Natural killer cell (primary cell): ENCODE results near the gene CCDC152. TPM values are rescaled to one million over a fixed set of nuclear protein-coding genes. Genes with fewer than 3 reads are reported as not detected.
A peak's percentile ranks its signal among the peaks of the same experiment; 100 is the strongest.

Source experiments
- ATAC-seq, 3 donors: fragments of 150-1000 bp in 2 of 3; fragments of 200-7000 bp in 1 of 3; cut with Tn5 transposase; 1 replicate in 1 of 3; 2 replicates in 2 of 3; pipeline ENCODE4 v1.10.0; 2021; ENCODE audit warnings: mild to moderate bottlenecking in 2 of 3, moderate library complexity in 2 of 3
- DNase-seq, 2 donors: peaks; one replicate each; pipeline versions ENCODE4 v3.0.0 to v3.0.0-alpha.2; 2013 to 2021; ENCODE audit warnings: mixed read lengths in 1 of 2
- H3K27ac ChIP-seq: one replicate; pipeline ENCODE4 v1.5.1; 2013; ENCODE audit warnings: mild to moderate bottlenecking, low read length
- H3K27me3 ChIP-seq: one replicate; pipeline ENCODE4 v1.6.1; 2013; ENCODE audit warnings: low read length; ENCODE audit not compliant: control insufficient read depth, insufficient read depth
- H3K36me3 ChIP-seq: one replicate; pipeline ENCODE4 v1.6.1; 2013; ENCODE audit warnings: low read length; ENCODE audit not compliant: control insufficient read depth, insufficient read depth
- H3K4me1 ChIP-seq: one replicate; pipeline ENCODE4 v1.6.1; 2013; ENCODE audit warnings: low read length; ENCODE audit not compliant: control insufficient read depth, insufficient read depth
- H3K4me3 ChIP-seq: one replicate; pipeline ENCODE4 v1.5.1; 2013; ENCODE audit warnings: low read length
- H3K9me3 ChIP-seq: one replicate; pipeline ENCODE4 v1.6.1; 2013; ENCODE audit warnings: low read length; ENCODE audit not compliant: control insufficient read depth, insufficient read depth
- H3K27ac Mint-ChIP-seq, 2 donors: one replicate each; pipeline ENCODE4 v1.8.0; 2022; ENCODE audit warnings: mild to moderate bottlenecking in 2 of 2, mixed read lengths in 2 of 2, moderate library complexity in 1 of 2
- H3K27me3 Mint-ChIP-seq, 2 donors: one replicate each; pipeline ENCODE4 v1.8.0; 2022; ENCODE audit warnings: low read depth in 2 of 2, mixed read lengths in 2 of 2
- H3K36me3 Mint-ChIP-seq: one replicate; pipeline ENCODE4 v1.8.0; 2022; ENCODE audit warnings: mixed read lengths
- H3K4me1 Mint-ChIP-seq, 2 donors: one replicate each; pipeline ENCODE4 v1.8.0; 2022; ENCODE audit warnings: mixed read lengths in 2 of 2
- H3K4me3 Mint-ChIP-seq: one replicate; pipeline ENCODE4 v1.8.0; 2022; ENCODE audit warnings: mild to moderate bottlenecking, moderate library complexity, mixed read lengths
- H3K9me3 Mint-ChIP-seq, 2 donors: one replicate each; pipeline ENCODE4 v1.8.0; 2022; ENCODE audit warnings: mixed read lengths in 2 of 2
- WGBS: methylation state at CpG from one replicate; pipeline ENCODE4 v1.1.7; 2013; ENCODE audit warnings: missing lambda C conversion rate; ENCODE audit not compliant: insufficient coverage; 5-methylcytosine and 5-hydroxymethylcytosine counted together
- intact Hi-C: fragments of 100-400 bp; cut with micrococcal nuclease; formaldehyde crosslinking; loops from one replicate; pipeline ENCODE4 v1.14.2; 2022
- total RNA-seq, 4 donors: library from RNA; stranded (reverse); fragments of 120-200 nt in 1 of 4; gene quantifications; one replicate each; pipeline versions ENCODE4 v1.2.3 to v1.2.4, GENCODE V29; 2013 to 2022
- TF ChIP-seq, protein P1 (sequence below): fragments of 200-600 bp; IDR thresholded peaks from one replicate; pipeline ENCODE4 v1.8.0; 2022; ENCODE audit warnings: antibody characterized with exemption

CCDC152 gene, protein sequence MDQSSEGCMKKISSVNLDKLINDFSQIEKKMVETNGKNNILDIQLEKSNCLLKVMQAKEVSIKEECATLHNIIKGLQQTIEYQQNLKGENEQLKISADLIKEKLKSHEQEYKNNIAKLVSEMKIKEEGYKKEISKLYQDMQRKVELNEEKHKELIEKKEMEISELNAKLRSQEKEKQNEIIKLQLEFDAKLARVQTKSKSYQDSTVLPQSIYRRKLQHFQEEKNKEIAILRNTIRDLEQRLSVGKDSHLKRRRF
- 1 to 10 TPM; 4.0 to 4.9 (median 4.0) TPM for total RNA-seq
- 6.3 TPM for total RNA-seq (2013)

DNA sequence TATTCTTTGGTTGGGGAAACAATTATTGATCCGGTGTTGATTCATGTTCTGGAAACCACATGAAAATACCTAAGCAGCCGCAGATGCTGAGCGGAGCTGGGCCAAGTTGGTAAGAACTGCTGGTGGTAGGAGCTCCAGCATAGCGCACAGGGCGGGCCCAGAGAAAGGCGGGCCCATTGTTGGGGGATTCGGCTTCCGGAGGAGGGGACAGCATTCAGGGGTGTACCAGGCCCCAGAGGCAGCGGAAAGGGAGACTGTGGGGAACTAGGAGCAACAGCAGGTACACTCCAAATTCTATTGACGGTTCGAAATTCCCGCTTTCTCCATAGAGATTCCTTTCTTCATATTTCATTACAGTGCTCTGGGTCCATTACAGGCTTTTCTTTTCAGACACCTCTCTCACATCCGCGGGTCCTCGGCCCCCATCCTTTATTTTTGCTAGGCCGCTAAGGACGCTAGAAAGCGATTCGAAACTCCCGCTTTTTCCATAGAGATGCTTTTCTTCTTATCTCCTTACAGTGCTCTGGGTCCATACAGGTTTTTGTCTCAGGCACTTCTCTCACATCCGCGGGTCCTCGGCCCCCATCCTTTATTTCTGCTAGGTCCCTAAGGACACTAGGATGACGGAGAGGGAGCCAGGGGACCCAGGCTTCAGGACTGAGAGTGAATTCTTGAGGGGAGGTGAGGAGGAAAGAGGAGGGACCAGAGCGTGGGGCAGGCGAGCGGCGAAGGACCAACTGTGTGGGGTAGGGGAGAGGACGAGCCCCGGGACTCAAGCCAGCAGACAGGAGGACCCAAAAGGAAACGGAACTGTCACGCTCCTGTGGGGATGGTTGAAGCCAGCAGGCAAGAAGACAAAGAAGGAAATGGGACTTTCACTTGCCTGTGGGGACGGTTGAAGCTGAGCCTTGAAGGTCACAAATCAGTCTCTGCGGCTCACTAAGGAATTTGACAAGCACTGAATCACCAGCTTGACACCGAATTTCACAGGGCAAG is at the start of gene CCDC152:
CCDC152 (plus strand) TSS at position 213 of the 996 bp plus-strand sequence. CDS start 2,304 bp downstream, outside the sequence.
- Mint-ChIP-seq H3K9me3 (no peaks in the 10 kb centered on the region), H3K27me3 (peaks cover 0 to 2% of the 10 kb centered on the region in 2 donors), H3K36me3 (no peaks in the 10 kb centered on the region), H3K4me3 (peak within 1 kb of the TSS; percentile 91), H3K4me1 (peaks cover 14% of the 10 kb centered on the region in 2 donors), H3K27ac (peak within 1 kb of the TSS; percentile 22 to 71)
- ATAC-seq (peak; percentile 87 to 93 (median 91)), DNase-seq (peak in 1 of 2 donors; percentile 72)
- Histone ChIP-seq H3K36me3 (no peaks in the 10 kb centered on the region), H3K4me1 (no peaks in the 10 kb centered on the region), H3K27me3 (no peaks in the 10 kb centered on the region), H3K9me3 (no peaks in the 10 kb centered on the region), H3K4me3 (peak within 1 kb of the TSS; percentile 31), H3K27ac (no peak within 1 kb of the TSS)
- intact Hi-C loops = no loop called here
- TF ChIP-seq, protein P1, sequence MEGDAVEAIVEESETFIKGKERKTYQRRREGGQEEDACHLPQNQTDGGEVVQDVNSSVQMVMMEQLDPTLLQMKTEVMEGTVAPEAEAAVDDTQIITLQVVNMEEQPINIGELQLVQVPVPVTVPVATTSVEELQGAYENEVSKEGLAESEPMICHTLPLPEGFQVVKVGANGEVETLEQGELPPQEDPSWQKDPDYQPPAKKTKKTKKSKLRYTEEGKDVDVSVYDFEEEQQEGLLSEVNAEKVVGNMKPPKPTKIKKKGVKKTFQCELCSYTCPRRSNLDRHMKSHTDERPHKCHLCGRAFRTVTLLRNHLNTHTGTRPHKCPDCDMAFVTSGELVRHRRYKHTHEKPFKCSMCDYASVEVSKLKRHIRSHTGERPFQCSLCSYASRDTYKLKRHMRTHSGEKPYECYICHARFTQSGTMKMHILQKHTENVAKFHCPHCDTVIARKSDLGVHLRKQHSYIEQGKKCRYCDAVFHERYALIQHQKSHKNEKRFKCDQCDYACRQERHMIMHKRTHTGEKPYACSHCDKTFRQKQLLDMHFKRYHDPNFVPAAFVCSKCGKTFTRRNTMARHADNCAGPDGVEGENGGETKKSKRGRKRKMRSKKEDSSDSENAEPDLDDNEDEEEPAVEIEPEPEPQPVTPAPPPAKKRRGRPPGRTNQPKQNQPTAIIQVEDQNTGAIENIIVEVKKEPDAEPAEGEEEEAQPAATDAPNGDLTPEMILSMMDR = no peak
- 32% methylated on average over 35 of the region's 35 CpGs for WGBS

DNA sequence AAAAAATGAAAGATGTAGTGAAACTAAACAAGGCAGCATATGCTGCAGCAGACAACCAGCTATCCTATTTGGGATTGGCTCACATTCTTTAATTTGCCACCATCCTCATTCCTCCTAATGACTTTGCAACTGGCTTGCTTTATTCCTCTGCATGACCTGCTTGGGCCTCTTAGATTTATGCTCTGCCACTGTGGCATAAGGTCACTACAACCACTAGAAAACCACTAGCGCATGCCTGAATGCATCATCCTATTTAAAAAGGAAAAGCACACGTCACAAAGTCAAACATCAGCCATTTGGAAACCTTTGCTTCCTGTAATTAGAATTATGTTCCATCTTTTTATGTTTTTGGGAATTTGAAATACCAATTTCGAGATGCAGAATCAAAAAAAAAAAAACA is 40.8 kb upstream of the CCDC152 start:
- Histone ChIP-seq H3K27me3 (no peaks in the 10 kb centered on the region), H3K4me3 (no peak overlapping the region), H3K4me1 (peaks cover 12% of the 10 kb centered on the region), H3K27ac (no peak overlapping the region), H3K9me3 (no peaks in the 10 kb centered on the region), H3K36me3 (no peaks in the 10 kb centered on the region)
- Mint-ChIP-seq H3K27me3 (peaks cover 0 to 21% of the 10 kb centered on the region in 2 donors), H3K9me3 (no peaks in the 10 kb centered on the region), H3K36me3 (no peaks in the 10 kb centered on the region), H3K4me1 (peaks cover 20 to 21% of the 10 kb centered on the region in 2 donors), H3K4me3 (no peak overlapping the region), H3K27ac (no peak overlapping the region)
- ATAC-seq (no peak), DNase-seq (no peak)
- WGBS = 38% methylated on average over 1 of the region's 3 CpGs
- intact Hi-C loops = no loop called here
- TF ChIP-seq, protein P1 = no peak

DNA sequence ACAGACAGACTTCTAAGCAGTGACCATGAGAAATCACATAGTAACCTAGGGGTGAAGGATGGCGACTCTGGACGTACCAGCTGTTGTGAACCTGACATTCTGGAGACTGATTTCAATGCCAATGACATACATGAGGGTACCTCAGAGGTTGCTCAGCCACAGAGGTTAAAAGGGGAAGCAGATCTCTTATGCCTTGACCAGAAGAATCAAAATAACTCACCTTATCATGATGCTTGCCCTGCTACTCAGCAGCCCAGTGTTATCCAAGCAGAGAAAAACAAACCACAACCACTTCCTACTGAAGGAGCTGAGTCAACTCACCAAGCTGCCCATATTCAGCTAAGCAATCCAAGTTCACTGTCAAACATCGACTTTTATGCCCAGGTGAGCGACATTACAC is 38.0 kb upstream of the CCDC152 start:
- intact Hi-C loops = no loop called here
- no peaks in the 10 kb centered on the region for H3K9me3 Mint-ChIP-seq
- peak overlapping the region in 1 of 2 donors; percentile 38 for H3K27ac Mint-ChIP-seq
- peaks cover 0 to under 1% of the 10 kb centered on the region in 2 donors for H3K27me3 Mint-ChIP-seq
- no peak overlapping the region for H3K4me3 ChIP-seq
- no peaks in the 10 kb centered on the region for H3K9me3 ChIP-seq
- no peak overlapping the region for H3K27ac ChIP-seq
- no peaks in the 10 kb centered on the region for H3K36me3 Mint-ChIP-seq
- H3K27me3 ChIP-seq = no peaks in the 10 kb centered on the region
- TF ChIP-seq, protein P1 = no peak
- peak overlapping the region; percentile 71 for H3K4me3 Mint-ChIP-seq
- H3K36me3 ChIP-seq = no peaks in the 10 kb centered on the region
- 9% methylated on average over 4 of the region's 4 CpGs for WGBS
- peak in 1 of 2 donors; percentile 39 for DNase-seq
- ATAC-seq = peak; percentile 77 to 84 (median 83)
- H3K4me1 ChIP-seq = peaks cover 14% of the 10 kb centered on the region
- peaks cover 26 to 31% of the 10 kb centered on the region in 2 donors for H3K4me1 Mint-ChIP-seq
